ENCODE measurements around the gene GALR1.
A peak's percentile ranks its signal among the peaks of the same experiment; 100 is the strongest.
"Not testable (repeated sequence)": the region's sequence is repeated elsewhere in the genome, so short reads cannot be mapped to it uniquely, and the experiment has no call there.

The GALR1 gene

DNA sequence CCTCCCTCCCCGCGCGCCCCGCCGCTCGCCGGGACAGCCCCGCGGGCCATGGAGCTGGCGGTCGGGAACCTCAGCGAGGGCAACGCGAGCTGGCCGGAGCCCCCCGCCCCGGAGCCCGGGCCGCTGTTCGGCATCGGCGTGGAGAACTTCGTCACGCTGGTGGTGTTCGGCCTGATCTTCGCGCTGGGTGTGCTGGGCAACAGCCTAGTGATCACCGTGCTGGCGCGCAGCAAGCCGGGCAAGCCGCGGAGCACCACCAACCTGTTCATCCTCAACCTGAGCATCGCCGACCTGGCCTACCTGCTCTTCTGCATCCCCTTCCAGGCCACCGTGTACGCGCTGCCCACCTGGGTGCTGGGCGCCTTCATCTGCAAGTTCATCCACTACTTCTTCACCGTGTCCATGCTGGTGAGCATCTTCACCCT is 865 bp downstream of the GALR1 start:
- no peak for DNase-seq

DNA sequence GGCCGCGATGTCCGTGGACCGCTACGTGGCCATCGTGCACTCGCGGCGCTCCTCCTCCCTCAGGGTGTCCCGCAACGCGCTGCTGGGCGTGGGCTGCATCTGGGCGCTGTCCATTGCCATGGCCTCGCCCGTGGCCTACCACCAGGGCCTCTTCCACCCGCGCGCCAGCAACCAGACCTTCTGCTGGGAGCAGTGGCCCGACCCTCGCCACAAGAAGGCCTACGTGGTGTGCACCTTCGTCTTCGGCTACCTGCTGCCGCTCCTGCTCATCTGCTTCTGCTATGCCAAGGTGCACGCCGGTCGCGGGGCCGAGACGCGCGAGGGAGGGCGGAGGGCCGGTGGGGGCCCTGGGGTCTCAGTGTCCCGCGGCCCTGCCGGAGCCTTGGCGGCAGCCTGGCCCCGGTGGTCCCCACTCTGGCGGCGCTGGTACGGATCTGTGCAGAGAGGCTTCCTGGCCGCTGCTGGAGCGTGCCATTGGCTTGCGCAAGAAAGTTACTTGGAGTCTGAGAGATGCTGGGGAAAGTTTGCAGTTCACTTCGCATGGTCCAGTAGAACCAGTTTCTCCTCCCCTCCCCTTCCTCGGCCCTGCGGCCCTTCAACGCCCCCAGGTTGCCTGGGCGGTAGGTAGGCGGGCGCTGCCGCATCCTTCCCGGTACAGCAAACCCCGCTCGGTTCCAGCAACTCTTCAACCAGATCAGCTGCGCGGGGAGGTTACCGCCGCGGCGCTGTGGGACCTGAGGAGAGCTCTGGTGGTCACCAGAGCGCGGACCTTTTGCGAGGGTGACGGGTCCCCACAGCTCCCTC is 1.5 kb downstream of the GALR1 start:
- DNase-seq, result no peak

DNA sequence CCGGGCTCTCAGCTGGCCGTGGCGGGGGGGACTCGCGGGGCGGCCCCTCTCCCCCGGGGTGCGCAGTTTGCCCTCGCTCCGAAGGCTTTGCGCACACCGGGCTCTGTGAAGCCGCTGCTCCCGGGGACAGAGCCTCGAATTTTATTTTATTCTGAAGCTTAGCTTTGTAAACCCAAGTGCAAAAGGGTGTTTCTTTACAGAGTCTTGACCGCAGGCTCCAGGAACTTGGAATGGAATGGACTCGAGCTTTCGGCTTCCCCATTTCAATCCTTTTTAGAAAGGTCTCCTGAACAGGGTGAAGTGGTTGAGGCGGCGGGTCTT is 2.0 kb downstream of the GALR1 start:
- DNase-seq, result no peak

DNA sequence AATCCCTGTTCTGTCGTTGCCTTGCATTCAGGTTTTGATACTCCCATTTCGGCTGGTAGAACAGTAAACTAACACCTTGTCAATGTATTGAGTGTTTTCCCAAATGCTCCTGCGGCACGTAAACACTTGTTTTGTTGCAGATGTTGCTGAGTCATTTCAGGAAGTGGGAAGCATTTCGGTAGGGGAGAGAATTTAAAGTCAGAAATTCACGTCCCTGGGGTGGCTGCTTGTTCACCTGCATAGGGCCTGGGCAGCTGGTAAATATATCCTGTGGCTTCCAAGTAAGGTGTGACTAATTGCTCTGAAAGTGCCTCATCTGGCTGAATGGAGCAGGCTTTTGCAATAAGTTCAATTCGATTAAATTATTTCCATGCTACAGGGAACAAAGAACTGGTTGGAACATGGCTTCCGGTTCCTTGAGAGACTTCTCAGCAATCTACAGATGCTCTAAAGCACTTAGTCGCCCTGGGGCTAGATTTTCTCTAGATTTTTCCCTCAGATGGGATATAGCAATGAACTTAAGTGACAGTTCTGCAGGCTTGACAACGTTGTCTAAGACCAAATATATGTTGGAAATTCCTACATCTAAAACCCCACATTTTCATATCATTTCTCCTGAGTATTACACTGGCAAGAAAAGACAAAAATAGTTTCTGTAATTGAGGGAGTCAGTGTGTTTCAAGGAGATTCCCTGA is 5.2 kb downstream of the GALR1 start:
- DNase-seq, result no peak

DNA sequence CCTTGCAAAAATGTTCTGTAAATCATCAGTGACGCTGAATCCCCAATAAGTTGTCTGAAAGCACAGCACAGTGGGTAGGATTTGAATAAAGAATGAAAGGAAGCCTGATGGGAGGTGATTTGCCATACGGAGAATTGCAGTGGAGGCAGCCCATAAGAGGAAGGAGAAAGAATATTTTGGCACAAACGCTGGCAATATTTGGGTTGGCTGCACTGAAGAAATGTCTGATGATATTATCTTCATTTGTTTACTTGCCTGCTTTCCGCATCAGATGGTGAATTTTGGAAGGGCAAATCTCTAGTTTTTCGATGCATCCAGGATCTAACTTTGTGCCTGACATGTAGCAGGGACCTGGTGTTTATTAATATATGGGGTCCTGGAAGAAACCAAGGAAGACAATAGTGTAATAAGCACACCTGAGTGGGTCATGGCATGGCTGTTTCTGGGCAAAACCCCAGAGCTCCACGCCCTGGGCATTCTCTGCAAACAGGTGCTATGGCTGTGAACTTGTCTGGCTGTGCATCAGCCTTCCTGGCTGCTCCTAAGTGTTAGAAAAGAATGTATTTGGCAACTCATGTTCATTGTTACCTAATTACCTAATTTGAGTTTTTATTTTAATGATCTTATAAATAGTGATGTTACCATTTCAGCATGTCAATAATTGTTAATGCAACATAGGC is 5.9 kb downstream of the GALR1 start:
- no peak for DNase-seq

DNA sequence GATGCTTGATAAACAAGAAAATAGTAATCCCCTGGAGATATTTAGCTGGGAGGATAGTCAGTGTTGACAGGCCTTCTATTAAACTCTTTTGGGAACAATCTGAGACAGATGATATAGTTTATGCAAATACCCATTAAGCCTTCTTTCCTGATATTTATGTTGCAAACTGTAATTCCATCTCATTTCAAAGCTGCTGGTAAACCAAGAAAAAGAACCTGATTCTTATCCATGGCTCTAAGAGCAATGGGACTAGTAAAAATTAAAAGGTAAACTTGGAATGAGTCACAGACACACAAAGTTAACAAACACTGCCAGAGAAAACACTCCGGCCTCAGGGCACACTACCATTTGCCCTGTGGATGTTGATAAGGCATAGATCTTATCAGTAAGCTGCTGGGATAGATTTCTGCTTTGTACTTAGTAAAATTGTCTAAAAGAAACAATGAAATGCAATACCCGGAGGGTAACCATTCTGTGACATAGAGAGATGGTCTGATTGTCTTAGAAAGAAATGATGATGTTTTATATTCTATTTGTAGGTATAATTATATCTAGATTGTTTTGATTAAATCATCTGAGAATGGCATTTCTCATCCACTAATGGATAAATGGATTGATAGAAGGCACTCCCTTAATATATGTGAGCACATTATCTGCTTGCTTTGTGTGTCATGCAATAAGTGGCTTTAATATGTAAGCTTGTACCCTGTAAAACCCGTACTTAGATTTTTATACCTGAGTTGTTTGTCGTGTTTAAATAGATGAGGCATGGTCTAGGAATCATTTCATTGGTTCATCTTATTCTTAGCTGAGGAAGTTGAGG is 13.2 kb downstream of the GALR1 start:
- DNase-seq, result no peak

DNA sequence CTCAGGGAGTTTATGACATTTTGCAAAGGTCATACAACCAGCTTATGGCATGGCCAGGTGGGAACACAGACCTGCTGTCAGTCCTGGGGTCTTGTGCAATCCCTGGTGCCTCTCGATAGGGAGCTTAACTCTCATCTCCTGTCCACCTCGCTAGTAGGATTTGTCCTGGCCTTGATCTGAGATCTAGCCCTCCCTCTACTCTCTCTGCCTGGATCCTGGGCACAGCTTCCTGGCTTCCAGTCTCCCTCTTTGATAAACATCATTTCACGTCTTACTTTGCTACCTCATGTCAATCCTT is 13.8 kb downstream of the GALR1 start:
- DNase-seq, result no peak

DNA sequence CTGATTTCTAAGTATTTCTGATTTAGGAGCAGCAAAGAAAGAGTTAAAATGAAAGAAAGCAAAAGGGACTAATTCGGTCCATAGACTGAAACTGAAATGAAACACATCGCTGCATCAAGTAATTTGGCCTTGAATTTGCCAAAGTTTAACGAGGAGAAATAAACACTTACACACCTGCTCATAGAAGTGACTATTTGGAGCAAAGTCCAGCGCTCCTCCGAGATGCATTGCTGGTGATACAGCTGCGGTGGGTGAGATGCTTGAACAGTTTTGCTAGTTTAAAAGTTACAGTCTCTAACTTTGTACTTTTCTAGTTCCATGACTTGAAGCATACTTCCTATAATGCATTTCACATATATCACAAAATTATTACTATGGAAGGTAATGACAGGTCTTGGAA is 18.3 kb downstream of the GALR1 start:
- DNase-seq, result no peak

DNA sequence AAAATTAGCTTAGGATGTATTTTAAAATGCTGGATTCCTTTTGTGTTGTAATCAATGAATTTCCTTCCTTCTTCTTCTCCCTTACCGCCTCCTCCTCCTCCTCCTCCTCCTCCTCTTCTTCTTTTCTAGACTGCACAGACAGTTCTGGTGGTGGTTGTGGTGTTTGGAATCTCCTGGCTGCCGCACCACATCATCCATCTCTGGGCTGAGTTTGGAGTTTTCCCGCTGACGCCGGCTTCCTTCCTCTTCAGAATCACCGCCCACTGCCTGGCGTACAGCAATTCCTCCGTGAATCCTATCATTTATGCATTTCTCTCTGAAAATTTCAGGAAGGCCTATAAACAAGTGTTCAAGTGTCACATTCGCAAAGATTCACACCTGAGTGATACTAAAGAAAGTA is 18.8 kb downstream of the GALR1 start:
- DNase-seq, result no peak

DNA sequence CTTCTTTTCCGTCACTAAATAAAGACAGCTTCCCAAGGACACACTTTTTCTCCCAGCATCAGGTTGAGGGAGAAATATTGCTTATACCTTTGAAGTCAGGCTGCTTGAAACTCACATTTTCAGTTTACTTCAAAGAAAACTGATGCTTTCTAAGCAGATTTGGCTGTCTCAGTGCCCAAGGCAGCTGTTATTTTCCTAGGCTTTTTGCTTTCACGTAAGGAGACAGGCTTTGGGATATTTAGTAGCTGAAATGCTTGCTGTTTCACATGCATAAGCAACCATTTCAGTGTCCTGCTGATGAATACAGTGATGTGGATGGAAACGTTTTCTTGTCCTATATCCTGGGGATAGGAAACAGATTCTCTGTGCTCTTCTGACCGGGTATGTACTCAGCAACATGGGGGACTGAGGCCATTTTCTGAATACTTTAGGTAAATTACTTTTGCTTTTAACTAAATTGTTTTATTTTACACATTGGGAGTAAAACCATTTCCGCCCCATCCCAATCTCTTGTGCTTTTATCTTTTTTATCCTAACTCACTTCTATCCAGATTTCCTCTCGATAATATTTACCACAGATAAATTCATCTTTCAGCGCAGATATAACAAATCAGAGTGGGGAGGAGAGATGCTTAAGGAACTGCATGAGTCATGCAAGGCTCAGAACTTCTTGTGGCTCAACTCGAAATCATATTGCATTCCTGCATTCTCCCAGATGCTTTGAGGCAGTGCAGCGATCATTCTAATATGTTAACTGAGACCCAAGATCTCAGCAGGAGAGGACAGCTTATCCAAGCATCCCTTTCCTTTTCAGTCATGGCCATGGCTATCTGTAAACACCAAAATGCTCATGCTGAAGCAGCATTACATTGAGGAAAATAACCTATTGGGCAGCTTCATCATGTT is 22.2 kb downstream of the GALR1 start:
- no peak for DNase-seq

DNA sequence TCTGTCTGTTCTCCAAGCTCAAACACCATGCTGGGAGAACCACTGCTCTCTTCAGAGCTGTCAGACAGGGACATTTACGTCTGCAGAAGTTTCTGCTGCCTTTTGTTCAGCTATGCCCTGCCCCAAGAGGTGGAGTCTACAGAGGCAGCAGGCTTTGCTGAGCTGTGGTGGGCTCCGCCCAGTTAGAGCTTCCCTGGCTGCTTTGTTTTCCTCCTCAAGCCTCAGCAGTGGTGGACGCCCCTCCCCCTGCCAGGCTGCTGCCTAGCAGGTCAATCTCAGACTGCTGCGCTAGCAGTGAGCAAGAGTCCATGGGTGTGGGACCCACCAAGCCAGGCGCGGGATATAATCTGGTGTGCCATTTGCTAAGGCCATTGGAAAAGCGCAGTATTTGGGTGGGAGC is 41.2 kb downstream of the GALR1 start:
- not testable (repeated sequence) for DNase-seq

DNA sequence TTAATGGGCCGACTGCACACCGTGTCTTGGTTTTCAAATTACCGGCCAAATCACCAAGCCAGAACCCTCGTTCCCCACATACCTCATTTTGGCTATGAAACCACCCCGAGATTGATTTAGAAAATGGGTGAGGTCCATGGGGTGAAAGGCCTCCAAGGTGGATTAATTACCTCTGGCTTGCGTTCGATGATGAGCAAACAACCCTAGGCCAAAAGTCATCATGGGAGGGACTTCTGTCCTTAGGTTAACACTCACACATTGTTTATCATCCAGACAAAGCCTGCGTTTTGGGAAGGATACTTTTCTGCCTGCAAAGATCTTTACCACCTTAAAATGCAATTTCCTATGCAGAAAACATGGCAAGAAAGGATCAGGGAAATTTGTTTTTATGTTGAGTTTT is 48.5 kb downstream of the GALR1 start:
- no peak for DNase-seq

DNA sequence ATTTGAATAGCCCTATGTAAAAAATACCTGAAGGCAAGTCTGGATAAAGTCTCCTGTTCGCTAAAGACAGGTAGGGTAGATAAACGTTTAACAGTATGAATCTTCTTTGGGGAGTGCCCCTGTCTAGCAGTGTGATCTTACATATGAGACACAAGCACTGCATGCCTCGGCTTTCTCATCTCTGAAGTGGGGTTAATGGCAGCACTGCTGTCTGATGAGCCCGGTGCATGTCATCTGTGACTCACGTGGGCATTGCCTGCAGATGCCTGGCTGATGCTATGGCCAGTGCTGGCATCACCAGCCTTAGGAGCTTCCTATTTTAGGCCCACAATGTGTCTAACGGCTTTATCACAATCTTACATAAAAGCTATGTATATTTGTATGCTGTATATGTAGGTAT is 50.1 kb downstream of the GALR1 start:
- DNase-seq, result no peak

DNA sequence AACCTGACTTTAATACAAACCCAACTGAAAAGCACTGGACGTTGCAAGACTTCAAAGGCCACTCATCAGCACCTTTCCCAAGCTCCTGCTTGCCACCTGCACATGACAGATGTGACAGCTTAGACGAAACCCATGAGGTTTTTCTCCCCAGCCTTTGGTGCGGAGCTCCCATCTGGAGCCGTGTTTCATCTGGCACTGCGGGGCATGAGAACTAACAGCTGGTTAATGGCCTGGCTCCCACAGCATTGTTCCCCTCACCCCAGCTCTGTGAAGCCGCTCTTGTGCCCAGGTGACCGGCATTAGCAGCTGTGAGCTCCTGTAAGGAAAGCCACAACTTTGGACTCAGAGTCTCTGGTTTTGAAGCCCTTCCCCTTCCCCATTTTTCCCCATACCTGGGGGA is 50.9 kb downstream of the GALR1 start:
- DNase-seq, result no peak

DNA sequence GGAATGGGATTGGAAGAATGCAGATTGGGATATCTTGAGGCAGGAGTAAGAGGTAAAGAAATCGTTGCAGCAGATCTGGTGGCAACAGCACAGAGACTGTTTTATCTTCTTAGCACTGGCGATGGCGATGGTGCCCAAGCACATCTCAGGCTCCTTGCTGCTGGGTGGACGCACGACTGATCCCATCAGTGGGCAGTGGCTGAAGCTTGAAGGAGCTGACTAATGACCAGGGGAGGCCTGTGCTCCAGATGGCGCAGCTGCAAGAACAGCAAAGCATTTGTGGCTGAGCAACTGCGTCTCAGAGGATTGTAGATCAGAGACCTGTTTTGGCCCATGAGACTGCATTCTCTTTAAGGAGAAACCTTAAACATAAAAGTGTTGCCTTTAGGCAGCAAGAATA is 54.6 kb downstream of the GALR1 start:
- DNase-seq, result no peak

DNA sequence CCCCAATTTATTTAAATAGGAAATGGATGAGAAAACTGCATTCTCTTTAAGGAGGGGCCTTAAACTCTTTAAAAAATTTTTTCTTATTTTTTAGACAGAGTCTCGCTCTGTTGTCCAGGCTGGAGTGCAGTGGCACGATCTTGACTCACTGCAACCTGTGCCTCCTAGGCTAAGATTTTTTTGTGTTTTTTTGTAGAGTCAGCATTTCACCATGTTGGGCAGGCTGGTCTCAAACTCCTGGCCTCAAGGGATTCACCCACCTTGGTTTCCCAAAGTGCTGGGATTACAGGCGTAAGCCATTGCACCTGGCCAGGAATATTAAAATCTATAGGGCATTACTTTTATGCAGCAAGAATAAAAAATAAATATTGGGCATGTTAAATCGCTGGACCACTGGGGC is 56.0 kb downstream of the GALR1 start:
- DNase-seq, result no peak

DNA sequence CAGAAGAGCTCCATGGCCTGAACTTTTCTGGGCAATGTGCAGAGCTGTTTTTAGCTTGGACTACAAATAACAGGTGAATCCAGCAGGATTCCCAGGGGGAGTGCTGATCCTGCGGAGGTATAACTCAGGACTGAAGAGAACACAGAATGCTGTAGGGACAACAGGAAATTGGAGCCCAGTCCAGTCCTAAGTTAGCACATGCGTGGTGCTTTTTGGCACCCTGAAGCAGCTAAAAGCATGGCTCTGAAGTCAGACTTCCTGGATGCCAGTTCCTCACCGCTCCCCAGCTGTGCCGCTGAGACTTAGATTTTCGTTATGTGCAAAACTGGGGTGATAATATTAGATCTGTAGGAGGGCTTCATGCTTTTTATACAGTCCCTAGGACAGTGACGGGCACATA is 58.6 kb downstream of the GALR1 start:
- DNase-seq, result no peak

DNA sequence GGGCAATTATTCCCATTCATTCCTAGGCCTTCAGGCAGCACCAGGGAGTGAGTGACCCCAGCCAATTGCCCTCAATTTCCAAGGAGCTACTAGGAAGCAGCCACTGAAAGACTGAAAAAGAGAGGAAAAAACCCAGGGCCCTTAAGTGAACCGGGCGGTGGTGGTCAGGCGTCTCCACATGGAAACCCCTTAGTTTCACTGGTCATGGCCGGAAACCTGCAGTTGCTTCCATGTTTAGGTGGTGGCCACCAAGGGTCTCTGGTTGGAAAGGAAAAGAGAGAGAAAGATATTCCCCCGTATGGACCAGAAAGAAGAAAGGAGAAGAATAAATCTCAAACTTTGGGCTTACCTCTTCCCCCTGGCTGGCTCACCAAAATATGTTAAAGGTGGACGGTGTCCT is 64.9 kb downstream of the GALR1 start:
- DNase-seq, result no peak

DNA sequence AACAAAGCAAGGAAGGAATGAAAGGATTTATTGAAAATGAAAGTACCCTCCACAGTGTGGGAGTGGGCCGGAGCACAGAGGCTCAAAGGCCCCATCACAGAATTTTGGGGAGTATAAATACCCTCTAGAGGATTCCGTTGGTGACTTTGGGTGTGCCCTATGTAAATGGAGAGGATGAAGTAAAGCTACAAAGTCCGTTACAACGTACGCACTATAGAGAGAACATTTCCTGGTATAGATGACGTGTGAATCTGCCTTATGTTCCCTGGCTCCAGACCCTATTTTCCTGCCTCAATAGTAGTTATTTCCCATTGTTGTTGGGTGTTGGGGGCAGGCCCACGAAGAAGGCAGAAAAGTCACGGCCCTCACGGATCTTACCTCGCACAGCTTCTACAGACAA is 65.3 kb downstream of the GALR1 start:
- DNase-seq, result no peak

DNA sequence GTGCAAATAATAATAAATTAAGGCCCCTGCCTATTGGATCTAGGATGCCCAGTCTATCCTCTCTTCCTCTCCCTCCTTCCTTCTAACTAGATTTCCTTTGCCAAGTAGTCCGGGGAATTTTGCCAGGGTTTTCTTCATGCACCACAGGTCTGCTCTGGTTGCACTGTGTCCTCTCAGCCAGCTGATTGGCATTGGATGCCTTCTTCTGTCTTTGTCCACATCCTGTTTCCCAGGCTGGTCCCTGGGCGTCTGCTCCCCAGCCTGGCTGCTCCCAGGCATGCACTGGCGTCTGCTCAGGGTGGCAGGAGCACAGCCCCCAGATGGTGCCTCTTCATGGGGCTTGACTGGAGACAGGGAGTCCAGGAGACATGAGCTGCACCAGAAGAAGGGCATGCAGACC is 66.4 kb downstream of the GALR1 start:
- peak in 7 of 56 donors; percentile 9 to 30 (median 20) for DNase-seq

DNA sequence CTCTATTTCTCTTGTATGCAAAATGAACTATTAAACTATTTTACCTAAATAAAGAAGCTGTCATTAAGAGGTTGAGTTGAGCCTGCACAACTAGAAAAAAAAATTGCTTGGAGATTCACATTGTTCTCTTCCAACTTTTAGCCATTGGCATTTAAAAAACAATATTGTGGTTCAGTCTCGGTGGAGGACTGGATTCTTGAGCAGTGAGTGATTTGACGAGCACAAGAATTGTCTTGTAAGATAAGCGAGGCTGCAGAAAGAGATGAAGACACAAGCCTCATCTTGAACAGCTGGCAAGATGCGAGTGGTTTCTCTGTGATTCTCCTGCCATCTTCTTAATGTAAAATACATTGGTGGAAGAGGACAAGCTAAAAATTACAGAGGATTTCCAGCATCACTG is 67.0 kb downstream of the GALR1 start:
- DNase-seq, result no peak

Data from amygdala (tissue), 56 donors.